D721Med (cell line): ENCODE results near the gene COX15.

Source experiments
- DNase-seq: peaks from one replicate; pipeline ENCODE4 v3.0.0; 2011; ENCODE audit warnings: low spot score; ENCODE audit not compliant: insufficient read length
- FAIRE-seq: peaks from 2 replicates; lab custom pipeline; 2011; peaks lifted over from hg19 to GRCh38; lab: Jason Lieb, UNC
- TF ChIP-seq, protein P1 (sequence below): IDR thresholded peaks from 2 replicates; pipeline ENCODE4 v1.5.1; 2012; ENCODE audit warnings: mild to moderate bottlenecking, control low read depth; ENCODE audit not compliant: insufficient read depth; ENCODE audit errors: missing control alignments

Gene COX15

DNA sequence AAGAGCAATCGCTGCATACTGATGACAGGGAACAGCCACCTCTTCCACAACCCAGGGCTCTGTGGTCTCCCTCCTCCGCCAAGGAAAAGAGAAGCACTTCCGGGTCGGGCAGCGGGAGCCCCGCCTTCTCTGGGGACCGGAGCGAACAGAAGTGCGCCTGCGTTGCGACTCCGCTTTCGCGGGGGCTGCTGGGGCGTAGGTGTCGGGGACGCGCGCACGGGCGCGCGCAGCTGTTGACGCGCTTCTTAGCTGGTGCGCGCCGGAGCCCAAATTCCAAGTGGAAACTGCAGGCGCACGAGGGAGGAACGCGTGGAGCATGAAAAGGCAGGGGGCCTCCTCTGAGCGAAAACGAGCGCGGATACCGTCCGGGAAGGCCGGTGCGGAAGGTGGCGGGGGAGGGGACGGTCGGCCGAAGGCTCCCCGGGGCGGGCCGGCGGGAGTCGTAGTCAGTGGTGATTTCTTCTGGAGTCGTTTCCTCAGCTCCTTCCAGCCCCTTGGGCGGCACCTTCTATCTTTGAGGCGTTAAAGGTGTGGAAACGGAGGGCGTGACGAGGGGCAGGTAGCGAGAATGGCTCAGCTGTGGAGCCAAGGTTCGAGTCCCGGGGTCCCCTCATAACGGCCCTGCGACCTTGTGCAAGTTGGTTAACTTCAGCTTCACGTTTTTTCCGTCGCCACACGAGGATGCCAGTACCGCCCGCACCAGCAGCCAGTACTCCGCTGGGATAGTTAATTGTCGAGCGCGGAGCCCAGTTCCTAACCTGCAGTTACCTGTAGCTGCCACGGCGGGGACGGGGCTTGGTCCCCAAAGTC is at the start of gene COX15, which contains the start of gene CUTC:
Gene COX15 (minus strand): TSS at position 95 of the 810 bp plus-strand sequence. CDS start 78 bp downstream, at position 17.
Gene CUTC (plus strand): TSS at position 202 of the 810 bp plus-strand sequence. CDS start 115 bp downstream, at position 317.
- FAIRE-seq (no peak), DNase-seq (peak; percentile 71)
- TF ChIP-seq, protein P1, sequence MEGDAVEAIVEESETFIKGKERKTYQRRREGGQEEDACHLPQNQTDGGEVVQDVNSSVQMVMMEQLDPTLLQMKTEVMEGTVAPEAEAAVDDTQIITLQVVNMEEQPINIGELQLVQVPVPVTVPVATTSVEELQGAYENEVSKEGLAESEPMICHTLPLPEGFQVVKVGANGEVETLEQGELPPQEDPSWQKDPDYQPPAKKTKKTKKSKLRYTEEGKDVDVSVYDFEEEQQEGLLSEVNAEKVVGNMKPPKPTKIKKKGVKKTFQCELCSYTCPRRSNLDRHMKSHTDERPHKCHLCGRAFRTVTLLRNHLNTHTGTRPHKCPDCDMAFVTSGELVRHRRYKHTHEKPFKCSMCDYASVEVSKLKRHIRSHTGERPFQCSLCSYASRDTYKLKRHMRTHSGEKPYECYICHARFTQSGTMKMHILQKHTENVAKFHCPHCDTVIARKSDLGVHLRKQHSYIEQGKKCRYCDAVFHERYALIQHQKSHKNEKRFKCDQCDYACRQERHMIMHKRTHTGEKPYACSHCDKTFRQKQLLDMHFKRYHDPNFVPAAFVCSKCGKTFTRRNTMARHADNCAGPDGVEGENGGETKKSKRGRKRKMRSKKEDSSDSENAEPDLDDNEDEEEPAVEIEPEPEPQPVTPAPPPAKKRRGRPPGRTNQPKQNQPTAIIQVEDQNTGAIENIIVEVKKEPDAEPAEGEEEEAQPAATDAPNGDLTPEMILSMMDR = no peak

DNA sequence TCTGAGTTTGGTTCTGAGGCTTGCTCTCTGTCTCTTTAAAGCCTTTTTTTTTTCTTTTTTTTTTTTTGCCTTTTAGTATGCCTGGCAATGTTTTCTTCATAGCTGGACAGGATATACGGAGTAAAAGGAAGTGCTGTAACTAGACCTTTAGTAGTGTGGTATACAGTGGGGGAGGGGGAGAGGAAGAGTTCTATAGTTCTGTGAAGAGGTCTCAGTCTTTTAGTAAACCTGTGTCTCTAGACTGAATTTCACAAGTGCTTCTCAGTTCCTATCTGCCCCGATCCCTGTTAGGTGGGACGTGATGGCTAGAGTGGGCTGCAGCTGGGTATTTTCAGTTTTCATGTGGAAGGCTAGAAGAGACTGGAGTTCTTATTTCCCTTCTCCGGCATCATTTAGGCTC is 47.4 kb upstream of the COX15 start:
- FAIRE-seq (no peak), DNase-seq (no peak)
- TF ChIP-seq, protein P1 = no peak

DNA sequence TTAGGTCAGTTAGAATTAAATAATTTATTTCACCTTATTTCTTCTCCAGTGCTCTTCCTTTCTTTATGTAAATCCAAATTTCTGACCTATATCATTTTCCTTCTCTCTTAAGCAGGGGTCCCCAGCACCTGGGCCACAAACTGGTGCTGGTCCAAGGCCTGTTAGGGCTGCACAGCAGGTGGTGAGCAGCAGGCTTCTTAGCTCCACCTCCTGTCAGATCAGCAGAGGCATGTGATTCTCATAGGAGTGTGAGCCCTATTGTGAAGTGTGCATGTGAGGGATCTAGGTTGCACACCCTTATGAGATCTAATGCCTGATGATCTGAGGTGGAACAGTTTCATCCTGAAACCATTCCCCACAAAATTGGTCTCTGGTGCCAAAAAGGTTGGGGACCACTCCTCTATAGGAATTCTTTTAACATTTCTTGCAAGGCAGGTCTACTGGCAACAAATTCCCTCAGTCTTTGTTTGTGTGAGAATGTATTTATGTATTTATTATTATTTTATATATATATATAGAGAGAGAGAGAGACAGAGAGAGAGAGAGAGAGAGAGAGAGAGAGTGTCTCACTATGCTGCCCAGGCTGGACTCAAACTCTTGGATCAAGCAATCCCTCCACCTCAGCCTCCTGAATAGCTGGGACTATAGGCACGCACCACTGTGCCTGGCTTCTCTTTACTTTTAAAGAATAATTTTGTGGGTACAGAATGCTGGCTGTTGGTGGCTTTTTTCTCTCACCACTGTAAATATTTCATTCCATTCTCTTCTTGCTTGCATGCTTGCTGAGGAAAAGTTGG is 46.2 kb upstream of the COX15 start:
- FAIRE-seq = no peak
- TF ChIP-seq, protein P1 = no peak
- DNase-seq = no peak

DNA sequence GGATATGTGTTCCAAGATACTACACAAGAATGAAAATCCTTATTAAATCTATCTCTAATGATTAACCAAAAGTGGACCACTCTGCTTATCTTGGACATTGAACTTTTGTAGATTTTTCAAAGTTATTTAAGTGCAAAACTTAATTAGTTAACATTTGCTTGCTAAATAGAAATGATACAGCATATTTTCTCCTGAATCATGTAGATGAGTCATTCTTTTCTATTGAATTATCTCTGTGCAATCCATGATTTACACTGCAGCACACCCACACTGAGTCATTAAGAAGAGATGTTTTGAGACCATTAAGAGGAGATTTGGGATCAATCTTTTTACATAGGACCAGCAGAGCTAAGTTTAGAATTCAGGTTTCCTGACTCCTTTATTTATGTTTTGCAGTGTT is 43.9 kb upstream of the COX15 start:
- no peak for DNase-seq
- TF ChIP-seq, protein P1 = no peak
- no peak for FAIRE-seq

DNA sequence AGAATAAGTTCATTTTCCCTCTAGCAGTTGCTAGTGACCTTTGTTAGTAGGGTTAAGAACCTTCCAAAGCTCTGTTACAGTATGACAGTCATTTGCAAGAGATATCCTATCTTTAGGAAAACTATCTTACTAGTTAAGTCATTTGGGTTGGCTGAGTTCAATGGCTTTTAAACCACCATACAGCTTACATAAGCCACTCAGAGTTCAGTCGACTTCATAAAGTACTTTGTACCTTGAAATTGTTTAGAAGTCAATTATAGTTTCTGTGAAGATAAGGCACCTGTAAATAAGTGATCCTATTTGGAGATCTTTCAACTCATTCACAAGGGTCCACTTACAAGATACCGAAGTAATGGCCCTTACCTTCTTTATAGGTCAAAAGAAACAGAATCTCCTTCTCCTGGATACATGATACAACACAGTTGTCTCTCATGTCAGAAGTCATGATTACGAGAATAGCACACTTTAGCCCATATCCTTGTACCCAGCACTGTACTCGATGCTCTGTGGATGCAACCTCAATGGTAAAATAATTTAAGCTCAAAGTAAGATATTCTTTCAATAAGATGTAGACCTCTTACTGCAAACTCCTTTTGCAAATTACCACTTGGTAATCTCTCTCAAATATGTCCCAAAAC is 38.6 kb upstream of the COX15 start:
- no peak for DNase-seq
- no peak for FAIRE-seq
- TF ChIP-seq, protein P1 = no peak

DNA sequence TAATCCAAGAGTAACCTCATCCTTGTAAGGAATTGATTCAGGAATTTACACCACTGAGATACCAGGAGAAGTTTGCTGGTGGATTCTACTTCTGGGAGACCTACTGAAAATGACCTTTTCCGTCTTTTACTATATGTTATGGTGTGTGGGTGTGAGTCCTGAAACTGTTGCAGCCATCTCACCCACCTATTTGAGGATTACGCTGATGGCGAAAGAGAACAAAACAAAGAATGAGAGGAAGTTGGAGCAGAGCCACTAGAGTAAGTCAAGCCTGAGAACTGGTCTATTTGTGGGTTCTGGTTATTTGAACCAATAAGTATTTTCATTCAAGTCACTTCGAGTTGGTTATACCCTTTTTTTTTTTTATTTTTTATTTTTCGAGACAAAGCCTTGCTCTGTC is 37.8 kb upstream of the COX15 start:
- TF ChIP-seq, protein P1 = no peak
- DNase-seq (no peak), FAIRE-seq (no peak)
